ENCODE measurements around the gene RAD51B.

Gene RAD51B

GRCh38 chr14:68574461-68574860 lies 754.9 kb downstream of the RAD51B start:
- no peak for DNase-seq

- no peak for DNase-seq
These were observed 755.3 kb downstream of the RAD51B start for GRCh38 chr14:68574906-68575305.

- no peak for DNase-seq
These were observed 755.8 kb downstream of the RAD51B start for GRCh38 chr14:68575426-68575825.

GRCh38 chr14:68576031-68576430 lies 756.5 kb downstream of the RAD51B start:
- no peak for DNase-seq

- DNase-seq = no peak
These were observed 757.1 kb downstream of the RAD51B start for GRCh38 chr14:68576496-68577244.

- DNase-seq = no peak
These were observed 758.4 kb downstream of the RAD51B start for GRCh38 chr14:68577802-68578541.

- no peak for DNase-seq
These were observed 759.0 kb downstream of the RAD51B start for GRCh38 chr14:68578597-68578996.

- no peak for DNase-seq
These were observed 760.6 kb downstream of the RAD51B start for GRCh38 chr14:68580096-68580645.

- no peak for DNase-seq
These were observed 761.1 kb downstream of the RAD51B start for GRCh38 chr14:68580671-68581070.

GRCh38 chr14:68583548-68584280 lies 764.1 kb downstream of the RAD51B start:
- DNase-seq = no peak

GRCh38 chr14:68584786-68585185 lies 765.2 kb downstream of the RAD51B start:
- no peak for DNase-seq

- no peak for DNase-seq
These were observed 766.1 kb downstream of the RAD51B start for GRCh38 chr14:68585690-68586089.

- no peak for DNase-seq
These were observed 767.5 kb downstream of the RAD51B start for GRCh38 chr14:68586896-68587751.

GRCh38 chr14:68587931-68588330 lies 768.4 kb downstream of the RAD51B start:
- no peak for DNase-seq

GRCh38 chr14:68589447-68590200 lies 770.0 kb downstream of the RAD51B start:
- DNase-seq = no peak

GRCh38 chr14:68590201-68590522 lies 770.6 kb downstream of the RAD51B start:
- no peak for DNase-seq

GRCh38 chr14:68591786-68592185 lies 772.2 kb downstream of the RAD51B start:
- no peak for DNase-seq

GRCh38 chr14:68592948-68593556 lies 773.5 kb downstream of the RAD51B start:
- DNase-seq = no peak

GRCh38 chr14:68593806-68594536 lies 774.4 kb downstream of the RAD51B start:
- no peak for DNase-seq

GRCh38 chr14:68594737-68595380 lies 775.3 kb downstream of the RAD51B start:
- no peak for DNase-seq
